Activated CD8-positive, alpha-beta T cell treated with anti-CD3 and anti-CD28 coated beads, Interleukin-2, amount 10 ng/mL, durations not matched to agents 7 days and 5 days (primary cell): ENCODE measurements around the gene CELA3B. TPM values are rescaled to one million over a fixed set of nuclear protein-coding genes. Genes with fewer than 3 reads are reported as not detected.
A peak's percentile ranks its signal among the peaks of the same experiment; 100 is the strongest.
"Not testable (repeated sequence)": the region's sequence is repeated elsewhere in the genome, so short reads cannot be mapped to it uniquely, and the experiment has no call there.

Experiments used
- ATAC-seq: fragments of 150-1000 bp; cut with Tn5 transposase; one replicate; pipeline ENCODE4 v1.10.0; 2021; ENCODE audit warnings: moderate library complexity
- CTCF ChIA-PET: fragments of 350-600 bp; sonication (Branson Sonifier 250); formaldehyde crosslinking; loops from one replicate; lab custom pipeline; 2021; ENCODE audit warnings: antibody characterized with exemption; lab: Charles Lee
- POLR2A ChIA-PET: fragments of 350-600 bp; sonication (Branson Sonifier 250); formaldehyde crosslinking; loops from one replicate; lab custom pipeline; 2021; ENCODE audit warnings: antibody characterized with exemption; lab: Charles Lee
- DNase-seq: peaks from one replicate; pipeline ENCODE4 v3.0.0-alpha.2; 2020
- H3K27ac Mint-ChIP-seq: one replicate; pipeline ENCODE4 v1.8.0; 2021; ENCODE audit warnings: mild to moderate bottlenecking, mixed read lengths
- H3K27me3 Mint-ChIP-seq: one replicate; pipeline ENCODE4 v1.8.0; 2021; ENCODE audit warnings: low read depth, mixed read lengths
- H3K36me3 Mint-ChIP-seq: one replicate; pipeline ENCODE4 v1.8.0; 2021; ENCODE audit warnings: low read depth, mixed read lengths
- H3K4me1 Mint-ChIP-seq: one replicate; pipeline ENCODE4 v1.8.0; 2021; ENCODE audit warnings: low read depth, mixed read lengths
- H3K4me3 Mint-ChIP-seq: one replicate; pipeline ENCODE4 v1.8.0; 2021; ENCODE audit warnings: mild to moderate bottlenecking, mixed read lengths
- H3K9me3 Mint-ChIP-seq: one replicate; pipeline ENCODE4 v1.8.0; 2022; ENCODE audit warnings: mixed read lengths; ENCODE audit not compliant: insufficient read depth
- total RNA-seq, 2 experiments: library from RNA; stranded (reverse); gene quantifications; one replicate each; pipeline ENCODE4 v1.2.3, GENCODE V29; 2021

CELA3B gene
- total RNA-seq, 2 experiments from 2014 or later: not detected

DNA sequence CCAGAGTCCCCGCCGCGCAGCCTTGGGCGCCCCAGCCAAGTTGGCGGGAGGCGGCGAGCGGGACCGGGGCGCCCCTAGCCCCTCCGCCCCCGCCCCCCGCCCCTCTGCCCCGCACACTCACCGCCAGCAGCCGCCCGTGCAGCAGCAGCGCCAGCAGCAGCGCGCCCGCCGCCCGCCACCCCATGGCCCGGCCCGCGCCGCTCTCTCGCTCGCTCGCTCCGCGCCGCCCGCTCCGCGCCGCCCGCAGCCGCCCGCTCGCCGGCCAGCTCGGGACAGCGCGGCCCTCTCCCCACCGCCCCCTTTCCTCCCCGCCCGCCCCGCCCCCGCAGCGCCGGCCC is 39.8 kb upstream of the CELA3B start, which contains the start of gene HSPG2:
Gene HSPG2 (minus strand): TSS at position 277 of the 338 bp plus-strand sequence. CDS start 93 bp downstream, at position 184.
- no peaks in the 10 kb centered on the region for H3K9me3 Mint-ChIP-seq
- no peaks in the 10 kb centered on the region for H3K36me3 Mint-ChIP-seq
- H3K4me1 Mint-ChIP-seq: peaks cover 18% of the 10 kb centered on the region
- H3K4me3 Mint-ChIP-seq: peak within 1 kb of the TSS; percentile 81
- POLR2A ChIA-PET: no interaction called here
- peak; percentile 72 for ATAC-seq
- no peak for DNase-seq
- H3K27ac Mint-ChIP-seq: no peak within 1 kb of the TSS
- peaks cover 27% of the 10 kb centered on the region for H3K27me3 Mint-ChIP-seq
- CTCF ChIA-PET: interaction anchor here (0.9 kb wide), 1 partner anchor 15 kb away, joined by 3 read pairs; no protein-coding TSS in a partner anchor

DNA sequence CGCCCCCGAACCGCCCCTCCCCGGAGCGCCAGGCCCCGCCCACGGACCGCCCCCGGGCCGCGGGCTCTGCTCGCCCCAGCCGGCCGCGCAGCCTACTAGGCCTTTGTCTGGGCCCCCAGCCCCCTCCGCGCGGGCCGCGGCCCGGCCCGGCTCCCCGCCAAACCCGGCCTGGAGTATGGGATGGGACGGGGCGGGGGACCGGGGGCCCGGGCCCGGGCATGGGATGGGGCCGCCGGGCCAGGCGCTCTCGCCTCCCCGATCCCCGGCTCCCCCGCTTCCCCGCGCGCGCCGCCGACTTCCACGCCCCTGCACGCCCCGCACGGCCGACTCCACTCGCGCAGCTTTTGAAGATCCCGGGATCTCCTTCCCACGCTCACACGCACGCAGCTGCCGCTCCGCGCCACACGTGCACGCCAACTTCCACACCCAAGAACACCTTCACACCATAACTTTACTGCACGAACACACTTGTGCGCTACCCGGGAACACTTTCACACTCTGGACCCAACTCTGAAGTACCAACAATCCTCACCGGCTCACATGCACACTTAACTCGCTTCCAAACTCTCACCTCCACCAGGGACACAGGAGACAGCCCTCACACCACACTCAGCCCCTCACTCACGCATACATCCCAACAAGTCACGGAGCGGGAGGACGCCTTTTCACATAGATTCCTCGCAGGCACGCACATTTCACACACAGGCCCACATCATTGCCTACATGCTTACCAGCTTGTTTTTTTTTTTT is 39.3 kb upstream of the CELA3B start:
- H3K4me1 Mint-ChIP-seq: peaks cover 18% of the 10 kb centered on the region
- peak; percentile 89 for ATAC-seq
- ChIA-PET POLR2A (no interaction called here), CTCF (no interaction called here)
- DNase-seq: peak; percentile 59
- no peaks in the 10 kb centered on the region for H3K9me3 Mint-ChIP-seq
- H3K36me3 Mint-ChIP-seq: no peaks in the 10 kb centered on the region
- H3K4me3 Mint-ChIP-seq: peak overlapping the region; percentile 81
- peaks cover 27% of the 10 kb centered on the region for H3K27me3 Mint-ChIP-seq
- H3K27ac Mint-ChIP-seq: no peak overlapping the region

DNA sequence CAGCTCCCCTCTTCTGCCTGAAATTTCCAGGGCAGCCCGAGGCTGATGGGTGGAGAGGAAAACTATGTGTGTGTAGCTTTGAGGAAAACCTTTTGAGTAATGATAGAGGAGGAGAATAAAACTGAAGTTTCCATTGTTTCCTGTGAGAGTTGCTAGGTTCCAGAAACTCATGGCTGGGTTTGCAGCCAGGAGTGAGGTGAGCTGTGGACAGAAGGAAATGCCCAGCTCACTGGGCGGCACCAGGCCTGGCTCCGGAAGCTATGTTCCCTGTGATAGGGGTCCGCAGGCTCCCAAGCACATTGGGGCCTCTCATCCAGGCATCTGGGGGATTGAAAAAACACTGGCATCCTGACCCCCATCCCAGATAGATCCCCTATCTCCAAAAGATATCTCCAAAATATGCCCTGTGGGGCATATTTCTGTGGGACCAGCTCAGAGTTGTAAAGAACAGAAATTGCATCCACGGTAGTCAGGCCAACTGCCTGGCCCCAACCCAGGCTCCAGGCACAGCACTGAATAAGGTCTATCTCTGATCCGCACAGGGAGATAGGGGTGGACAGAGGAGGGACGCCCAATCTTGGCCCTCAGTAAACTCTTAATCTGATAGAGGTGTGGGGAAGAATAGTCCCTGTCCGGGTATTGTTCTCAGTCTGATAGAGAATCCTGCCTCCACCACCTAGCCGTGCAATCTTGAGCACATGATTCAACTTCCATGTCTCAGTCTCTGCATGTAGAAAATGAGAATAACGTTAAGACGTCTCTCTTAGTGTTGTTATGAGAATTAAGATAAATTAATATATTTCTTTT is 37.9 kb upstream of the CELA3B start:
- H3K9me3 Mint-ChIP-seq: no peaks in the 10 kb centered on the region
- H3K27me3 Mint-ChIP-seq: peaks cover 27% of the 10 kb centered on the region
- H3K27ac Mint-ChIP-seq: no peak overlapping the region
- ATAC-seq (no peak), DNase-seq (no peak)
- ChIA-PET CTCF (interaction anchor here (1.2 kb wide), 1 partner anchor 10 kb away, joined by 3 read pairs; no protein-coding TSS in a partner anchor), POLR2A (no interaction called here)
- H3K4me1 Mint-ChIP-seq: peaks cover 13% of the 10 kb centered on the region
- H3K4me3 Mint-ChIP-seq: peak overlapping the region; percentile 5
- no peaks in the 10 kb centered on the region for H3K36me3 Mint-ChIP-seq

DNA sequence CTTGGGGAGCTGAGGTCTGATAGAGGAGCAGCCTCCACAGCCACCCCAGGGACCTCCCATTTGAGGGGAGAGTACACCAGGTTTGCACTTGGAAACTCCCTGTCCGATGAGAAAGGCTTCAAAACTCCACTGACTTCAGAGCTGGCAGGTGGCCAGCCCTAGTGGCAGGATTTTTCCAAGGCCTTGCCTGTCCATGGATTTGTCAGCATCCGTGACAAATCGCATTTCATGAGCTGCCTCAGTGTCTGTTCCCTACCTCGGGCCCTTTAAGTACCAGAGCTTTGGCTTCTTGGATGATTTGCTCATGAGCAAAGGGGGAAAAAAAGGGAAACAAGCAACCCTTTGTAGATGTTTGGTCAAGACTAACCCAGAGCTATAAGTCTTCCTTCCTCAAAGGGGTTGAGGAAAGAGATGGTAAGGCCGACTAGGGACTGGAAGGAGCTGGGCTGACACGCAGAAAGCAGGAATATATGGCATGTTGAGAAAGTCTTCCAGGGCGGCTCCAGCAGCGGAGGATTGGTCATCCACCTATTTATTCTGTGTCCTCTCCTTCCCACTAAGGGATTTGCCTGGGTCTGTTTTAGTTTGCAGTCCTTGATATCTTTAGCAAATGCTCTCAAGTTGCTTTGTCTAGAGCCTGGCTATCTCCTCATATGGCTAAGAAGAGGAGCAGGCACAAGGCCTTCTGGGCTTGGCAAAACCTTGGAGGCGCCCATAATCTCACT is 37.0 kb upstream of the CELA3B start:
- H3K27me3 Mint-ChIP-seq: peaks cover 24% of the 10 kb centered on the region
- H3K36me3 Mint-ChIP-seq: no peaks in the 10 kb centered on the region
- H3K9me3 Mint-ChIP-seq: no peaks in the 10 kb centered on the region
- H3K4me1 Mint-ChIP-seq: peaks cover 10% of the 10 kb centered on the region
- CTCF ChIA-PET: interaction anchor here (0.9 to 1.2 kb wide), 3 partner anchors 10 to 30 kb away, joined by 3 read pairs; no protein-coding TSS in a partner anchor
- POLR2A ChIA-PET: no interaction called here
- no peak overlapping the region for H3K4me3 Mint-ChIP-seq
- ATAC-seq (no peak), DNase-seq (no peak)
- H3K27ac Mint-ChIP-seq: no peak overlapping the region

DNA sequence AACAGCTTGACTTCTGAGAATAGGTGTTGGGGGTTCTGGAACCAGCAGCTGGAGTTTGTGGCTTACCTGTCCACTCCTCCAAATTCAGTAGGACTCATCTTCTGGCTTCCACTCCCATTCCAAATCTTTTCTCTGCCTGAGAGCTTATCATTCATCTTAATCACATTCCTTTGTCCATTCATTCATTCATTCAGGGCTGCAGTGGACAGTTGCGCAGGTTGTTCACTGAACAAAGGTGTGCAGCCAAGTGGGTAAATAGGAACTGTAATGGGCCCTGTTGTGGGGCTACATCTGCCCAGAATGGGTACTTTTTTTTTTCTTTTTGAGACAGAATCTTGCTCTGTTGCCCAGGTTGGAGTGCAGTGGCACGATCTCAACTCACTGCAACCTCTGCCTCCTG is 36.3 kb upstream of the CELA3B start:
- DNase-seq (no peak), ATAC-seq (no peak)
- peaks cover 22% of the 10 kb centered on the region for H3K27me3 Mint-ChIP-seq
- peaks cover 9% of the 10 kb centered on the region for H3K4me1 Mint-ChIP-seq
- no peak overlapping the region for H3K27ac Mint-ChIP-seq
- ChIA-PET POLR2A (no interaction called here), CTCF (interaction anchor here (0.9 to 1.2 kb wide), 3 partner anchors 9 to 31 kb away, joined by 3 read pairs; no protein-coding TSS in a partner anchor)
- H3K9me3 Mint-ChIP-seq: no peaks in the 10 kb centered on the region
- H3K4me3 Mint-ChIP-seq: no peak overlapping the region
- H3K36me3 Mint-ChIP-seq: no peaks in the 10 kb centered on the region

DNA sequence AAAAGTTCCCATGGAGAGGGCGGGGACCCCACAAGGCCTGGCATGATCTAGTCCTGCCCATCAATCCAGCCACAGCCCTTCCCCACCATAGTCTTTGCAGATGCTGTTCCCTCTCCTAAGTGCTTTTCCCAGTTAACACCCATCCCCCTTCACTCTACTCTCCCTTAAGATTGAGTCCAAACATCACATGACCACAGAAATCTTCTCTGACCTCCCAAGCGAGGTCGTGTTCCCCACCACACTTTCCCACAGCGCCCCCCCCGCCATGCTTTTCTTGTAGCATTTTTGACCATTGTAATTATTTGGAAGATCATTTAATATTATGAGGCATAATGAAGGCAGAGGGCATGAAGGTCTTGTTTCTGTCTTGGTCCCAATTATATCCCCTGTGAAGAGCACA is 35.5 kb upstream of the CELA3B start:
- peaks cover 6% of the 10 kb centered on the region for H3K4me1 Mint-ChIP-seq
- no peak overlapping the region for H3K4me3 Mint-ChIP-seq
- POLR2A ChIA-PET: no interaction called here
- CTCF ChIA-PET: no interaction called here
- no peaks in the 10 kb centered on the region for H3K36me3 Mint-ChIP-seq
- DNase-seq: no peak
- H3K9me3 Mint-ChIP-seq: no peaks in the 10 kb centered on the region
- H3K27ac Mint-ChIP-seq: no peak overlapping the region
- ATAC-seq: no peak
- H3K27me3 Mint-ChIP-seq: peaks cover 14% of the 10 kb centered on the region

DNA sequence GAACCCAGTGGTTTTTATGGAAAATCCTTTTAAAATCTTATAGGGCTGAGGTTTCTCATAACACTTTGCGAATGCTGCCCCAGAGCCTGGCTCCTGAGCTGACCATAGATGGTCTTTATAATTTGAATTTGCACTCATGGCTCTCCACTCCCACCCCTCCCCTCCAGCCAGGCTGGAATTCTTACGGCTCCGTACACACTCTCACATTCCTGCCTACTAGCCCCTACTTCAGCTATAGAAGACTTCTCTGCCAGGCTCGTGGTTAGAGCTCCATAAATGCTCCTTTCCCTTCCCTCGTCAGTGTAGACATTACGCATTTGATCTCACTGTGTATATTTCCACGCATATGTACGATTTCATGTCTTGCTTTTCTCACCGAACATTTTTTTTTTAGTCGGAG is 34.4 kb upstream of the CELA3B start:
- H3K4me3 Mint-ChIP-seq: no peak overlapping the region
- DNase-seq (no peak), ATAC-seq (no peak)
- H3K4me1 Mint-ChIP-seq: peaks cover 7% of the 10 kb centered on the region
- ChIA-PET CTCF (no interaction called here), POLR2A (no interaction called here)
- no peaks in the 10 kb centered on the region for H3K9me3 Mint-ChIP-seq
- no peak overlapping the region for H3K27ac Mint-ChIP-seq
- H3K27me3 Mint-ChIP-seq: peaks cover 12% of the 10 kb centered on the region
- no peaks in the 10 kb centered on the region for H3K36me3 Mint-ChIP-seq

DNA sequence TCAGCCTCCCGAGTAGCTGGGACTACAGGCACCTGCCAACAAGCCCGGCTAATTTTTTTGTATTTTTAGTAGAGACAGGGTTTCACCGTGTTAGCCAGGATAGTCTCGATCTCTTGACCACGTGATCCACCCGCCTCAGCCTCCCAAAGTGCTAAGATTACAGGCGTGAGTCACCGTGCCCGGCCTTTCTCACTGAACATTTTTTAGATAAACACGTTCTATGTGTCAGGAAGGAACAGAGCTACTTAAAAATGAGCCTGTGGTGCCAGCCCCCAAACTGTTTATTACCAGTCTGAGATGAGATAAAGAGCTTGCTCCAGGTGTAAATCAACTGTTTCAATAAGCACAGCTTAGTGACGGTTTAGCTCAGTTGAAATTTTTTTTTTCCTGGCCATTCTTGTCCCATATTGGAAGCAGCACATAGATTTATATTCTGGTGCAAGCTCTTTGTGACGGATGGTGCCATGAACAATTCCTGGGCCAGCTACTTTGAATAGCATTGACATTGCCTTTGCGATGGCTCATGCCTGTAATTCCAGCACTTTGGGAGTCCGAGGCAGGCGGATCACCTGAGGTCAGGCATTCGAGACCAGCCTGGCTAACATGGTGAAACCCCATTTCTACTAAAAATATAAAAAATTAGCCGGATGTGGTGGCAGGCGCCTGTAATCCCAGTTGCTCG is 33.7 kb upstream of the CELA3B start:
- H3K27ac Mint-ChIP-seq, ATAC-seq, H3K4me3 Mint-ChIP-seq, H3K36me3 Mint-ChIP-seq, H3K27me3 Mint-ChIP-seq, POLR2A ChIA-PET, H3K4me1 Mint-ChIP-seq, CTCF ChIA-PET, H3K9me3 Mint-ChIP-seq, DNase-seq: not testable (repeated sequence)

DNA sequence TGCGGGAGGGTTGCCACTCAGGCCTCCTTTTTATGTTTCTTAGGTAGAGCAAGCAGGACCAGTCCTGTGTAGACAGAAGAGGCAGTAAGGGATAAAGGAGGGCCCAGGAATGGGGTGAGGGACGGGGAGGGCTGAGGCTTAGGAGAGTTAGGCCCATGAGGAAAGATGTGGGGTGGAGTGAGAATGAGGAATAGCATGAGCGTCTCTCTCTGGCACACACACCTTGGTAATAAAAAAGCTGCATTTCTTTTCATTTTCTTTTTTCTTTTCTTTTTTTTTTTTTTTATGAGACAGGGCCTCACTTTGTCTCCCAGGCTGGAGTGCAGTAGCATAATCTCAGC is 32.1 kb upstream of the CELA3B start:
- CTCF ChIA-PET: no interaction called here
- POLR2A ChIA-PET: no interaction called here
- ATAC-seq: no peak
- Mint-ChIP-seq H3K4me1 (peaks cover 3% of the 10 kb centered on the region), H3K9me3 (no peaks in the 10 kb centered on the region), H3K4me3 (no peak overlapping the region), H3K36me3 (no peaks in the 10 kb centered on the region), H3K27ac (no peak overlapping the region), H3K27me3 (no peaks in the 10 kb centered on the region)
- no peak for DNase-seq

DNA sequence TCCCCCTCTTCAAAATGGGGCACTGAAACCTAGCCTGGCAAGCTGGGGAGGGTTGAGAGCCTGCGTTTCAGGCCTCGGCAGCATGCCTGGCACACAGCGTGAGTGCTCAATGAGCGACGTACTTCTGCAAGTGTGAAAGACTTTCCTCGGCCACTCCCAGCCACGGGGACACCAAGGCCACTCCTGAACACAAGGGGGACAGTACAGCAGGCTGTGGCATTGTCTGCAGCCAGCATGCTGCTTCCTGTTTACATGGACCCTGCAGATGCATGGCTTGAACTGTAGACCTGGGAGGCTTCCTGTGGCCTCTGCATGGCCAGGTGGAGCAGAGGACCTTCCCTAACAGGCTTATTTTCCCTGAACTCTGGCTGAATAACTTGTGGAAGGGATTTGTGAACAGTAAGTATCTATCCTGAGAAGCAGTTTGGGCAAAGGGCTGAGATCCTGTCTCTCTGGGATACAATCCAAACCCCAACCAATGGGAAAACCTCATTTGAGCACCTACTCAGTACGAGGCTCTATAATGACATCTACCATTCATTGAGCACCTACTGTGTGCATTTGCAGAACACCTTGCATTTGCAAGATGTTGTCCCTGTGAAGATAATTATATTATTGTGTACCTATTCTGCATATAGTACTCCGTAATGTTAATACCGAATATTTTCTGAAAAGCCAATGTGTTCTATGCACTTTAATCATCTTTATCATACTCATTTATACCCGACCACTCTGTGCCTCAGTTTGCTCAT is 29.8 kb upstream of the CELA3B start:
- H3K36me3 Mint-ChIP-seq: no peaks in the 10 kb centered on the region
- H3K27me3 Mint-ChIP-seq: no peaks in the 10 kb centered on the region
- DNase-seq (no peak), ATAC-seq (no peak)
- CTCF ChIA-PET: interaction anchor here (1.0 kb wide), 1 partner anchor 16 kb away, joined by 4 read pairs; no protein-coding TSS in a partner anchor
- H3K27ac Mint-ChIP-seq: no peak overlapping the region
- peaks cover 3% of the 10 kb centered on the region for H3K4me1 Mint-ChIP-seq
- no peaks in the 10 kb centered on the region for H3K9me3 Mint-ChIP-seq
- H3K4me3 Mint-ChIP-seq: no peak overlapping the region
- POLR2A ChIA-PET: interaction anchor here (0.6 kb wide), 1 partner anchor 15 kb away, joined by 3 read pairs; no protein-coding TSS in a partner anchor

DNA sequence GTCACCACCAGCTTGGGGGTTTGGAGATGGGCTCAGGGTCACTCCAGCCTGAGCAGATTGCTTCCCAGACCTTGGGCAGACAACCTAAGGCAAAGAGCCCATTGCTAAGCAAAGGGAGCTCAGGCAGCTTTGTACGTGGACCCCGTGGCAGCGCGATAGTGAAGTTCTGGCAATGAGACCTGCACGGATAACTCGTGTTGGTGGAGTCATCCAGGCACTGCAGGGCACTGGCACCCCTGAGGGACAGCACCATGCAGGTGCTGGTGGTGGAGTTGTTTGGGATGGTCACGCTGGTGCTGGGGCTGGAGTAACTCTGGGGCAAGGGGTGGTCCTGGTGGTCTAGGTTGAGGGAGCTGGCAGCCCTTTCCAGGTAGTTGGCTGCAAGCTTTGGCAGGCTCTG is 26.1 kb upstream of the CELA3B start:
- no peaks in the 10 kb centered on the region for H3K9me3 Mint-ChIP-seq
- no peak for DNase-seq
- CTCF ChIA-PET: interaction anchor here (1.1 kb wide), 1 partner anchor 15 kb away, joined by 4 read pairs; no protein-coding TSS in a partner anchor
- no peak overlapping the region for H3K27ac Mint-ChIP-seq
- ATAC-seq: no peak
- POLR2A ChIA-PET: no interaction called here
- H3K27me3 Mint-ChIP-seq: no peaks in the 10 kb centered on the region
- no peak overlapping the region for H3K4me3 Mint-ChIP-seq
- peaks cover 9% of the 10 kb centered on the region for H3K4me1 Mint-ChIP-seq
- no peaks in the 10 kb centered on the region for H3K36me3 Mint-ChIP-seq
